Nephron (organoid): ENCODE measurements around the gene ASB15.

ENCODE experiments used
- H3K27ac Mint-ChIP-seq, 3 experiments: 2 replicates each; pipeline ENCODE4 v1.8.0; 2020; ENCODE audit warnings: mixed read lengths in 3 of 3, mild to moderate bottlenecking in 2 of 3, moderate library complexity in 1 of 3
- H3K27me3 Mint-ChIP-seq: 2 replicates; pipeline ENCODE4 v1.8.0; 2021; ENCODE audit warnings: low read depth, mild to moderate bottlenecking, moderate library complexity, mixed read lengths
- H3K36me3 Mint-ChIP-seq: 2 replicates; pipeline ENCODE4 v1.8.0; 2020; ENCODE audit warnings: low read depth, mixed read lengths
- H3K4me1 Mint-ChIP-seq: 2 replicates; pipeline ENCODE4 v1.8.0; 2020; ENCODE audit warnings: mixed read lengths
- H3K4me3 Mint-ChIP-seq, 3 experiments: 2 replicates each; pipeline ENCODE4 v1.8.0; 2020; ENCODE audit warnings: mild to moderate bottlenecking in 3 of 3, mixed read lengths in 3 of 3, moderate library complexity in 2 of 3
- H3K9me3 Mint-ChIP-seq: 2 replicates; pipeline ENCODE4 v1.8.0; 2020; ENCODE audit warnings: mixed read lengths
- TF ChIP-seq, protein P1 (sequence below), 3 experiments: fragments of 200-600 bp; sonication (generic); IDR thresholded peaks; one replicate each; pipeline ENCODE4 v1.5.0; 2021; ENCODE audit warnings: antibody characterized with exemption in 3 of 3; ENCODE audit not compliant: unreplicated experiment in 3 of 3

The ASB15 gene

DNA sequence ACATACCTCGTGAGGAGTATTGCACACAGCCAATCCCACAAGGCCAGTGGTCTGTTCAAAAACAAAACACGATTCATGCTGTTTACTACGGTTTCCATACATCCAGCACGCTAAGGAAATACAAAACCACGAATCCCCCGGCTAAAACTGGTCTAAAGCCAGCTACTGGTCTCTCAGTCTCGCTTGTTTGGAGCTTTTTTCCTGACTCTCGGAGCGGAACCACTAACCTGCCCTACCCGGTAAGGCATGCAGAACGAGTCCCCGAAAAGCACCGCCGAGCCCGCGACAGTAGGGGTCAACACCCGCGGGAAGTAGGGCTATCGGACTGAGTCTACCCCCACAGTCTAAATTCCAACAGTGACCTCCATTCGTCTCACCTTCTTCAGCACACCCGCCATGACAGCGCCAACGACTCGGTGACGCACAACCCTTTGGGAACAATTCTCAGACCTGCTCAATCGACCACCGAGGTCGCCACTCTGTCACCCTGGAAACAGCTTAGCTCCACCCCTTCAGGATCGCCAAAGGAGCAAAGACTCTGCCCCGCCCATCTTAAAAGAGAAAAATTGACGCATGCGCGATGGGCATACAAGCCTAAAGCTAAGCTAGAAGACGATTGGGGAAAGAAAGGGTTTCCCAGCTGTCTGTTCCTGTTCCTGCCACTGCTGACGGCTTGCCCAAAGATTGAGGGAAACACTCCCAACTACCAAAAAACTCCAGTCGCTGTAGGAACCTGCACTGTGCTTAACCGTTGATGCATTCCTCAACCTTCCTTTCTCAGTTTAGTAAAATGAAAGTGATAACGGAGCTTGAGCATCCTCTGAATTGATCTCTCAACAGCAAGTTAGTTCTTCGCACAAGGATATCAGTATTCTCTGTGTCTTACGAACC lies 44.0 kb upstream of the ASB15 start, which contains the start of gene NDUFA5:
Gene NDUFA5, minus strand, starts transcription at position 421 of the 891 bp plus-strand sequence. Its CDS starts 23 bp downstream, at position 398.
- Mint-ChIP-seq H3K36me3 (peaks cover 12% of the 10 kb centered on the region), H3K9me3 (no peaks in the 10 kb centered on the region), H3K27ac (no peak within 1 kb of the TSS), H3K4me1 (peaks cover 20% of the 10 kb centered on the region), H3K4me3 (no peak within 1 kb of the TSS), H3K27me3 (no peaks in the 10 kb centered on the region)
- TF ChIP-seq, protein P1, sequence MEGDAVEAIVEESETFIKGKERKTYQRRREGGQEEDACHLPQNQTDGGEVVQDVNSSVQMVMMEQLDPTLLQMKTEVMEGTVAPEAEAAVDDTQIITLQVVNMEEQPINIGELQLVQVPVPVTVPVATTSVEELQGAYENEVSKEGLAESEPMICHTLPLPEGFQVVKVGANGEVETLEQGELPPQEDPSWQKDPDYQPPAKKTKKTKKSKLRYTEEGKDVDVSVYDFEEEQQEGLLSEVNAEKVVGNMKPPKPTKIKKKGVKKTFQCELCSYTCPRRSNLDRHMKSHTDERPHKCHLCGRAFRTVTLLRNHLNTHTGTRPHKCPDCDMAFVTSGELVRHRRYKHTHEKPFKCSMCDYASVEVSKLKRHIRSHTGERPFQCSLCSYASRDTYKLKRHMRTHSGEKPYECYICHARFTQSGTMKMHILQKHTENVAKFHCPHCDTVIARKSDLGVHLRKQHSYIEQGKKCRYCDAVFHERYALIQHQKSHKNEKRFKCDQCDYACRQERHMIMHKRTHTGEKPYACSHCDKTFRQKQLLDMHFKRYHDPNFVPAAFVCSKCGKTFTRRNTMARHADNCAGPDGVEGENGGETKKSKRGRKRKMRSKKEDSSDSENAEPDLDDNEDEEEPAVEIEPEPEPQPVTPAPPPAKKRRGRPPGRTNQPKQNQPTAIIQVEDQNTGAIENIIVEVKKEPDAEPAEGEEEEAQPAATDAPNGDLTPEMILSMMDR (IDR thresholded peaks at IDR 0.05; ENCODE audit: unreplicated experiment in 3 of 3), result no peak

DNA sequence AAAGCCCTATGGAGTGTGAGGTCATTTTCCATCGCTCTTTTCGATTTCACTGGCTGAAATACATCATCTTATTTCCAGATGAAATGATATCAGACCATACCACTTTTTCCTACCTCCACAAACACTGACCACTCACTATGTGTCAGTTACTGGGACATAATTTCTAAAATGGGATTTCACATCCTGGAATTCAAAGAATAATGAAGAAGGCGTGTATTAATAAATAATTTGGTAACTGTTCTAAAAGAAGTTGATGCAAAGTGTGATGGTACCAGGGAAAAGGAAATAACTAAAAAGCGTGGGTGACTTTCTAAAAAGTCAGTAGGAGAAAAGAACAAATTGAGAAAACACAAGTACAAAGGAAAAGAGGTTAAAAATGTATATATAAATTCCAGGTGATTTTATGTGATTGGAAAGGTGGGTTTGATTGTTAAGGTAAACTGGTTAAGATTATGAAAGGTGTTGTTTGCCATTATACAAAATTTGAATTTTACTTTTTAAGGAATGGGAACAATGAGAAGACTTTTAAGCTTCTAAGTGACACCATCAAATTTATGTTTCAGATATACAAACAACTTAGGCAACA lies 43.2 kb upstream of the ASB15 start:
- Mint-ChIP-seq H3K27me3 (no peaks in the 10 kb centered on the region), H3K4me3 (no peak overlapping the region), H3K4me1 (peaks cover 13% of the 10 kb centered on the region), H3K27ac (no peak overlapping the region), H3K36me3 (peaks cover 4% of the 10 kb centered on the region), H3K9me3 (no peaks in the 10 kb centered on the region)
- TF ChIP-seq, protein P1 (IDR thresholded peaks at IDR 0.05; ENCODE audit: unreplicated experiment in 3 of 3), result no peak

DNA sequence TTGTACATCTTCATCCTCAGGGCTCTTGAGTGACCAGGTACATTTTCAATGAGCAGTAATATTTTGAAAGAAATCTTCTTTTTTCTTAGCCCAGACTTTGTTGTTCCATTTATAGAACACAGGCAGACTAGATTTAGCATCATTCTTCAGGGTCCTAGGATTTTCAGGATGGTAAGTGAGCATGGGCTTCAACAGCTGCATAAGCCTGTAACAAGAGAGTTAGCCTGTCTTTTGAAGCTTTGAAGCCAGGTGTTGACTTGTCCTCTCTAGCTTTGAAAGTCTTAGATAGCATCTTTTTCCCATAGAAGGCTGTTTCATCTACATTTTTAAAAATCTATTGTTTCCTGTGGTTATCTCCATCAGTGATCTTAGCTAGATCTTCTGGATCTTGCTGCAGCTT lies 39.5 kb upstream of the ASB15 start:
- H3K27me3 Mint-ChIP-seq, result no peaks in the 10 kb centered on the region
- H3K4me3 Mint-ChIP-seq, result no peak overlapping the region
- no peaks in the 10 kb centered on the region for H3K9me3 Mint-ChIP-seq
- H3K27ac Mint-ChIP-seq, result peak overlapping the region in 1 of 3 experiments; percentile 46
- no peaks in the 10 kb centered on the region for H3K36me3 Mint-ChIP-seq
- TF ChIP-seq, protein P1 (IDR thresholded peaks at IDR 0.05; ENCODE audit: unreplicated experiment in 3 of 3), result no peak
- peaks cover 10% of the 10 kb centered on the region for H3K4me1 Mint-ChIP-seq

DNA sequence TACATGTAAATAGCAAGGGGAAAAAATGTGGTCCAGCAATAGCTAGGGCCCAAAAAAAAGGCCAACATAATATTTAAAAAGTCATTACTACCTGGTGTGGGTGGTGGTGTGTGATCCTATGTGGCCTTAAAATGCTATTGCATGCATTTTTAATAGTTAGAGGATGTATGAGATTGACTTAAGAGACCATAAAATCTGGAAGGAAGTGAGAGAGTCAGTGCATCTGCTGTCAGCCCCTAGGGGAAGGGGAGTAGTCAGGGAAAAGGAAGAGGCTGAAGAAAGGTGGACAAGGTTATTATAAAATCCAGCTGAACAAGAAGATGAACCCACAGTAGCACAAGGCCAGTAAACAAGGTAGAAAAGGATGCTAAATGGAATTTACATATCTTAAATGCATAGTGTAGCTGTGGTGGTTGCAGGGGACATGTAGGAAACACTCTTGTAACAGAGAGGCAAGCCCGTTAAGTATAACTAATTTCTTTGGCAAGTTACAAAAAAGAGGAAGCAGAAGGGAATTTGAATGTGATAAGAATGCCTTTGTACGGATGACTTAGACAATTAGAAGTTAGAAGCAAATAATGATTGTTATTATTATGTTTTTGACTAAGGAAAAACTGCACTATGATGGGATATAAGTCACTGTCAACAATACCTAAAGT lies 32.1 kb upstream of the ASB15 start:
- Mint-ChIP-seq H3K4me1 (no peaks in the 10 kb centered on the region), H3K27ac (no peak overlapping the region), H3K9me3 (no peaks in the 10 kb centered on the region), H3K4me3 (no peak overlapping the region), H3K36me3 (no peaks in the 10 kb centered on the region), H3K27me3 (no peaks in the 10 kb centered on the region)
- TF ChIP-seq, protein P1 (IDR thresholded peaks at IDR 0.05; ENCODE audit: unreplicated experiment in 3 of 3), result no peak

DNA sequence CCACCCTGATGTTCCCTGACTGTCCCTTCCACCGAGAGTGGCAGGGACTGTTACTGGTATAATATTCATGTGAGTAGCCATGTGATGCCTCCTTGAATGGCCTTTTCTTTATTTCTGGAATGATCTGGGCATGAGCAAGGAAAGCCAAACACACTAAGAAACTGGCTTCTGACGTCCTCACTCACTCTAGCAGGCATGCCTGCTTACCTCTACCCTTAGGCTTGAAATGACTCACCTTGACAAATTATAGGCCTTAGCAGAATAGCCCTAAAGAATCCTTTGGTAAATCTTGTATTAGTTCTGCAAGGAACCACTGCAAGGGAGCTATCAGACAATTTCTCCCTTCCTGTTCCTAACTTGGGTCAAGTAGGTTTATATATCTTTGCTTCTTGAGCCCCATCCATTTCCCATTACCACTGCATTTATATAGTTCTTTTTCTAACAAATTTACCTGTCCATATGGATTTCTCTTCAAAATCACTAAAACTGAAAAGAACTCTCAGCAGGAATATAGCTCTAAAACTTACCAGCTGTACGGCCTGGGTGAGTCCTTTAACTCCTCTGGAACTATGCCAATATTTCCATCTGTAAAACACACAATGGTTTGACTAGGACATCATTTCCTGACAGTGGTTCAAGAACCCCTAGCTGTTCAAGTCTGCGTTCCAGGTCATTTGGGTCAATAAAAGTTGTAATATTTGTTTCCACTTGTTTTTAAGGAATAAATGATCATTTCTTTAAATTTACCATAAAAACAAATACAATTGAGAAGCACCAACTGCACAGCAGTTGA lies 31.0 kb upstream of the ASB15 start:
- H3K27ac Mint-ChIP-seq, result no peak overlapping the region
- no peaks in the 10 kb centered on the region for H3K36me3 Mint-ChIP-seq

More for the DNA sequence above, 31.0 kb upstream of the ASB15 start:
- Mint-ChIP-seq H3K9me3 (no peaks in the 10 kb centered on the region), H3K27me3 (no peaks in the 10 kb centered on the region), H3K4me3 (no peak overlapping the region), H3K4me1 (no peaks in the 10 kb centered on the region)
- TF ChIP-seq, protein P1 (IDR thresholded peaks at IDR 0.05; ENCODE audit: unreplicated experiment in 3 of 3), result no peak
